Keratinocyte (primary cell): Measurements from ENCODE around the gene KCTD14. TPM values are rescaled to one million over a fixed set of nuclear protein-coding genes. Genes with fewer than 3 reads are reported as not detected.

Source experiments
- DNase-seq: peaks from one replicate; pipeline ENCODE4 v3.0.0-alpha.2; 2011; ENCODE audit warnings: low read depth, missing footprints, low spot score
- FAIRE-seq: peaks from 2 replicates; lab custom pipeline; 2011; peaks lifted over from hg19 to GRCh38; lab: Jason Lieb, UNC
- H2AFZ ChIP-seq: 2 replicates; pipeline ENCODE4 v1.6.0; 2012; ENCODE audit warnings: low read length, control low read depth, inconsistent platforms; ENCODE audit not compliant: control insufficient read depth
- H3K27ac ChIP-seq: 2 replicates; pipeline ENCODE4 v1.5.1; 2011; ENCODE audit warnings: low read length; ENCODE audit not compliant: control insufficient read depth, insufficient read depth
- H3K27me3 ChIP-seq: 3 replicates; pipeline ENCODE4 v1.6.0; 2011; ENCODE audit warnings: low read length; ENCODE audit not compliant: control insufficient read depth, insufficient read depth; ENCODE audit errors: extremely low read depth
- H3K36me3 ChIP-seq, 2 experiments: 2 replicates in 1 of 2; 3 replicates in 1 of 2; pipeline ENCODE4 v1.5.1; 2011; ENCODE audit warnings: low read length in 2 of 2, mild to moderate bottlenecking in 1 of 2; ENCODE audit not compliant: control insufficient read depth in 2 of 2, insufficient read depth in 2 of 2; ENCODE audit errors: extremely low read depth in 1 of 2
- H3K4me1 ChIP-seq: 3 replicates; pipeline ENCODE4 v1.5.1; 2011; ENCODE audit warnings: low read length; ENCODE audit not compliant: control insufficient read depth, insufficient read depth; ENCODE audit errors: extremely low read depth
- H3K4me2 ChIP-seq: 3 replicates; pipeline ENCODE4 v1.6.0; 2011; ENCODE audit warnings: low read depth, low read length; ENCODE audit not compliant: control insufficient read depth, insufficient read depth; ENCODE audit errors: extremely low read depth
- H3K4me3 ChIP-seq, 3 experiments: fragments of 200-600 bp in 1 of 3; sonication (generic) in 1 of 3; 2 replicates in 2 of 3; 3 replicates in 1 of 3; pipeline ENCODE4 v1.5.1; 2011 to 2016; ENCODE audit warnings: low read length in 3 of 3, mild to moderate bottlenecking in 3 of 3, control low read depth in 2 of 3, inconsistent platforms in 1 of 3, low read depth in 1 of 3, mixed read lengths in 1 of 3, mixed run types in 1 of 3, moderate library complexity in 1 of 3; ENCODE audit not compliant: control insufficient read depth in 2 of 3, insufficient read depth in 2 of 3; ENCODE audit errors: extremely low read depth in 1 of 3
- H3K79me2 ChIP-seq: 2 replicates; pipeline ENCODE4 v1.6.0; 2012; ENCODE audit warnings: low read length; ENCODE audit not compliant: control insufficient read depth, insufficient read depth
- H3K9ac ChIP-seq: 3 replicates; pipeline ENCODE4 v1.6.0; 2011; ENCODE audit warnings: low read length; ENCODE audit not compliant: control insufficient read depth, insufficient read depth; ENCODE audit errors: extremely low read depth
- H3K9me1 ChIP-seq: 3 replicates; pipeline ENCODE4 v1.6.0; 2011; ENCODE audit warnings: low read length; ENCODE audit not compliant: control insufficient read depth, insufficient read depth; ENCODE audit errors: extremely low read depth
- H3K9me3 ChIP-seq: 2 replicates; pipeline ENCODE4 v1.5.1; 2012; ENCODE audit warnings: low read depth, low read length; ENCODE audit not compliant: control insufficient read depth
- H4K20me1 ChIP-seq: 3 replicates; pipeline ENCODE4 v1.6.0; 2011; ENCODE audit warnings: low read length; ENCODE audit not compliant: control insufficient read depth, insufficient read depth; ENCODE audit errors: extremely low read depth
- CTCF ChIP-seq, 3 experiments: IDR thresholded peaks in 1 of 3; conservative IDR thresholded peaks in 1 of 3; optimal IDR thresholded peaks in 1 of 3; 2 replicates in 2 of 3; 3 replicates in 1 of 3; pipeline versions ENCODE3 to v1.5.1; 2011; ENCODE audit warnings: low read length in 3 of 3, mild to moderate bottlenecking in 3 of 3, moderate library complexity in 2 of 3, control low read depth in 1 of 3, inconsistent platforms in 1 of 3; ENCODE audit not compliant: insufficient read depth in 2 of 3; ENCODE audit errors: extremely low read depth in 1 of 3
- EZH2 ChIP-seq: IDR thresholded peaks from one replicate; pipeline ENCODE4 v1.6.1; 2012; ENCODE audit warnings: inconsistent platforms, mild to moderate bottlenecking, low read length, moderate library complexity
- dilution Hi-C: fragments of 300-500 bp; cut with MboI; formaldehyde crosslinking; loops from one replicate; pipeline ENCODE4 v1.7.0; 2020; ENCODE audit warnings: low sequenced_read_pairs; ENCODE audit not compliant: extremely low pct_ligation_motif_present
- polyA plus RNA-seq, 5 experiments: library from polyadenylated mRNA; depleted of rRNA in 3 of 5; stranded (reverse) in 3 of 5; stranded (forward) in 1 of 5; unstranded in 1 of 5; fragments of >200 nt; gene quantifications; 1 replicate in 1 of 5; 2 replicates in 3 of 5; 3 replicates in 1 of 5; pipeline versions ENCODE4 v1.2.1 to v1.2.3, GENCODE V29; 2011 to 2012; ENCODE audit warnings: missing spikeins in 2 of 5, low read depth in 1 of 5, low replicate concordance in 1 of 5

KCTD14 gene
- polyA plus RNA-seq, 1 donor (not counting 4 experiments of a cell fraction or from before 2014, with no cell fraction given), result 2.1 TPM

GRCh38 chr11:77968337-77968736, 54.7 kb downstream of the KCTD14 start:
- H3K9me1 ChIP-seq, result no peaks in the 10 kb centered on the region
- TF ChIP-seq EZH2, result no peak
- TF ChIP-seq CTCF (optimal IDR thresholded peaks at IDR 0.05 in 1 of 3, IDR thresholded peaks at IDR 0.05 in 1 of 3, conservative IDR thresholded peaks at IDR 0.05 in 1 of 3; ENCODE audit: extremely low read depth in 1 of 3, insufficient read depth in 2 of 3, low read length in 3 of 3), result no peak
- no peak overlapping the region for H3K4me3 ChIP-seq
- dilution Hi-C loops, result no loop called here
- no peaks in the 10 kb centered on the region for H4K20me1 ChIP-seq
- H3K9ac ChIP-seq, result no peak overlapping the region
- no peaks in the 10 kb centered on the region for H3K79me2 ChIP-seq
- no peak overlapping the region for H3K4me2 ChIP-seq
- no peaks in the 10 kb centered on the region for H3K36me3 ChIP-seq
- H3K27me3 ChIP-seq, result no peaks in the 10 kb centered on the region
- DNase-seq, result no peak
- H3K4me1 ChIP-seq, result no peaks in the 10 kb centered on the region
- no peak overlapping the region for H3K27ac ChIP-seq
- no peaks in the 10 kb centered on the region for H3K9me3 ChIP-seq
- FAIRE-seq, result no peak
- no peak overlapping the region for H2AFZ ChIP-seq

GRCh38 chr11:77967753-77968152, 55.3 kb downstream of the KCTD14 start:
- no peak for FAIRE-seq

More at GRCh38 chr11:77967753-77968152, 55.3 kb downstream of the KCTD14 start:
- no peaks in the 10 kb centered on the region for H3K4me1 ChIP-seq
- no peak overlapping the region for H3K4me2 ChIP-seq
- no peak for DNase-seq
- H3K9me1 ChIP-seq, result no peaks in the 10 kb centered on the region
- no peak overlapping the region for H2AFZ ChIP-seq
- no peaks in the 10 kb centered on the region for H3K79me2 ChIP-seq
- H4K20me1 ChIP-seq, result no peaks in the 10 kb centered on the region
- H3K27me3 ChIP-seq, result no peaks in the 10 kb centered on the region
- dilution Hi-C loops, result no loop called here
- H3K27ac ChIP-seq, result no peak overlapping the region
- no peak overlapping the region for H3K9ac ChIP-seq
- H3K36me3 ChIP-seq, result no peaks in the 10 kb centered on the region
- H3K9me3 ChIP-seq, result no peaks in the 10 kb centered on the region
- H3K4me3 ChIP-seq, result no peak overlapping the region
- TF ChIP-seq EZH2 (no peak), CTCF (optimal IDR thresholded peaks at IDR 0.05 in 1 of 3, IDR thresholded peaks at IDR 0.05 in 1 of 3, conservative IDR thresholded peaks at IDR 0.05 in 1 of 3; ENCODE audit: extremely low read depth in 1 of 3, insufficient read depth in 2 of 3, low read length in 3 of 3) (no peak)
